Activated CD8-positive, alpha-beta memory T cell treated with anti-CD3 and anti-CD28 coated beads, Interleukin-2, amount 50 U/mL, for 4 hours (primary cell): ENCODE results near the gene TBC1D4.
"Not testable (repeated sequence)": the region's sequence is repeated elsewhere in the genome, so short reads cannot be mapped to it uniquely, and the experiment has no call there.

Experiments
- DNase-seq: peaks from one replicate; pipeline ENCODE4 v3.0.0-alpha.2; 2020

TBC1D4 gene

DNA sequence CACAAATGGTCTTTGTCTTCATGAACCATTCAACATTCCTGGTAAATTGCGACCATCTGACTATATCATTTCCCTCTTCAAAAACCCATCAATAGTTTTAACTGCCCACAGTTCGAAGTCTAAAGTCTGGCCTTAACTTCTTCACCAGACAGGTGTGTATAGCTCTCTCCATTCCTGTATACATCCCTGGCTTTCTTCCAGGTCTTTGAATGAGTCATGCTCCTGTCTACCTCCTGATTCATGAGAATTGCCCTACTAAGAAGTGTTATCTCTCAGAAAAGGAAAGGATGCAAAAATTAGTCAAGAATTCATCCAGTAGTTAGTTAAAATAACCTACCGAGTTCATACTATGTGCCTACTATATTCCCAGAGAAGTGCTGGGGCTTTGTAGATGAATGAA lies 225.0 kb downstream of the TBC1D4 start:
- no peak for DNase-seq

DNA sequence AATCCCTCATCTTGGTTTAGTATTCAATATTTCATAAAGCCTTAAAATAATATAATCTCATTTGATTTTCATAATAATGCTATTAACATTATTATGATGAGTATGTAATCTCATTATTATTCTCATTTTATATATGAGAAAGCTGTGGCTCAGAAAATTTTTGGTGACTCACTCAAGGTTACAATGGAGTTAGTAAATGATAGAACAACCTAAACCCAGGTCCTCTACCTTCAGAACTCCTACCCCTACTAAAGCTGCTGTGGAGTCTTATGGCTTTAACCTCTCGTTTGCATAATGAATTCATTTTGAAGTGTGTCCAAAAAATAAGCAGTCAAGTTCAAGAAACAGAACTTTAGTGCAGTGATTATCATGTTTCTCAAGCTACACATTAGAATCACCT lies 226.3 kb downstream of the TBC1D4 start:
- no peak for DNase-seq

DNA sequence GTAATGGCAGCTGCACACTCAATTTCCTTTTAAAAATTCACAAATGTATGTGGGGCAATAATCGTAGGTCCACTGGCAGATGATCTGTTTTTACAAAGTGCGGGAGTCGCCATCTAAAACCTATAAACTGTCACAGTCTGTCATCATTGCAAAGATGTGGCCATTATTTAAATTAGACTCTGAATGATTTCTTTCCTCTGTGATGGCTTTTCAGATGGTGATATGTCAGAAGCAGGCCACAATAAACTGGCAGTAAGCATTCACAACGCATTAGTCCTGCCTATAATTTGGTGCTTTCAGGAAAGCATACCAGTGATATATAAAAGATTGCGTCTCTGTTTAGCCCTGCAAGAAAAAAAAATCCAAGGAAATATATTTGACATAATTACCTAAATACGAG lies 226.8 kb downstream of the TBC1D4 start:
- DNase-seq: no peak

DNA sequence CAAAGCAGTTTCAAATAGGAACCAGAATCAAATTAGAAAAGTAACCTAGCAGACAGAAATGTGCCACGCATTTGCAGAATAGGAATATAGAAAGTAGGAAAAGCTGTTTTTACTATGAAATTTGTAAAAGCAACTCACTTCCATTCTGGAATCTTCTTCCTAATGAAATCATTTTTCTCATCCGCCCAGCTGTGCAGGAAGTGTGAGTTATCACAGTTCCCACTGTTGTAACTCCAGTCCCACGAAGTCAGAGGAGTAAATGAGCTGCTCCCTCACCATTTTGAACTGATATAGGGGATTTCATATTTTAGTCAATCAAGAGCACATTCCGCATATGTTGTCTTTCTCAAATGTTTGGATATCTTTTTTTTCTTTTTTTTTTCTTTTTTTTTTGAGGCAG lies 230.8 kb downstream of the TBC1D4 start:
- DNase-seq: no peak

DNA sequence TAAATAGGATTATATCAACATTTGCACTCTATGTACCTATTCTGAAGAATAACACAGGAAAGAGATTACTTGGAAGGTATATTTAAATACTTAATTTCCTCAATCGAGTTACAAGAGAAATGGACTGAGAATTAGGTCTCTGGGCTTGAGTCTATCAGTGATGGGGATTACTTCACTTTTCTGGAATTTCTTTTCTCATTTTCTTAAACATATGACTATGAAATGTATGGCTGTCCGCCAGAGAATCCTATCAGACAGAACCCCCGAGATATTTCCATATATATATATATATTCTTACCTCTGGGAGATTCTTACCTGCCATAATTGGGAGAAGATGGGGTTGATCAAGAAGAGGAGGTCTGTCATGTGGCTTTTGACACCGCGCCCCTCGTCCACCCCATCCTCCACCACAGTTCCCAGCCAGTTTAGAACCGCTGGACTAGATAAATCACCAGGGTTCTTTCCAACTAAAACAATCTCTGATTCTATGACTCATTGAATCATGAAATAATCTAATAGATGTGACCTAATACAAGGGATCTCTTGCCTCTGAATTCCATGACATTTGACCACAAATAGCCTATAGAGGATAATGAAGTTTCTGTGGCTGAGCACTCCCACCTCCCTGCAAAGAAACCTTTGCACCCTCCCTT lies 231.3 kb downstream of the TBC1D4 start:
- no peak for DNase-seq

DNA sequence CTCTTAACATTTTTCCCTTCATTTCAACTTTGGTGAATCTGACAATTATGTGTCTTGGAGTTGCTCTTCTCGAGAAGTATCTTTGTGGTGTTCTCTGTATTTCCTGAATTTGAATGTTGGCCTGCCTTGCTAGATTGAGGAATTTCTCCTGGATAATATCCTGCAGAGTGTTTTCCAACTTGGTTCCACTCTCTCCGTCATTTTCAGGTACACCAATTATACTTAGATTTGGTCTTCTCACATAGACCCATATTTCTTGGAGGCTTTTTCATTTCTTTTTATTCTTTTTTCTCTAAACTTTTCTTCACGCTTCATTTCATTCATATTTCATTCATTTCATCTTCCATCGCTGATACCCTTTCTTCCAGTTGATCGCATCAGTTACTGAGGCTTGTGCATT lies 236.4 kb downstream of the TBC1D4 start:
- DNase-seq: not testable (repeated sequence)

DNA sequence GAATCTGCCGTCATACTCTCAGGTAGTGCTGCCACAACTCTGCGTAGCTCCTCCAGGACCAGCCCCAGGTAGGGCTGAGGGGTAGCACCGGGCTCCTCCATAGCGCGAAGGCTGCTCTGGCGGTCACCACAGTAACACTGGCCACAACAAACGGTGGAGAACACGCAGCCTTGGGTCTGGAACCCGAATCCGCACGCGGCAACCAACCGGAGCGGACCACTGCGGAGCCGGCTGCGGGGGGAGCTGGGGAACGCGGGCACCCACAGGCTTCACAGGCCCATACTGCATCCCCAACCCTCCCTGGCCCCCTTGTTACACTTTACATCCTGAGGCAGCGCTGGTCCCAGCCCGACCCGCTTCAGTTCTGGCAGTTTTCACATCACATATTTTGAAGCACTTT lies 241.7 kb downstream of the TBC1D4 start:
- not testable (repeated sequence) for DNase-seq

DNA sequence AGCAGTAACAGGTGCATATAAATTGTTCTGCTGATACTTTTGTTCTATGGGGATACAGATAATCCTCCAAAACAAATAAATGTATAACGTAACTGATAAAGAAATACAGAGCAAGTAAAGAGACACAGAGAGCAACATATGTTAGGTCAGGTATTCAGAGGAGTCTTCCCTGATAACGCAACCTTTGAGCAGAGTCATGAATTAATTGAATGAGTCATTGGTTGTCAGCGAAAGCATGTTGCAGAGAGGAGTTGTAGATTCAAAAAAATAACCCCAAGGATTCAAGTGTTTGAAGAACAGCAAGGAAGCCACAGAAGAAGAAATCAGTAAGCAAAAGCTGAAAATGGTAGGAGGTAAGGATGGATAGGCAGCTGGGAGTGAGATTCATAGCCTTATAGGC lies 245.2 kb downstream of the TBC1D4 start:
- DNase-seq: no peak
